Mesendoderm (in vitro differentiated cells): ENCODE measurements around the gene MACROD2.

ENCODE experiments used
- DNase-seq: peaks from one replicate; pipeline ENCODE4 v3.0.0; 2013
- H2AK5ac ChIP-seq: 2 replicates; pipeline ENCODE4 v1.6.1; 2013; ENCODE audit warnings: low read length, inconsistent platforms
- H2BK120ac ChIP-seq: 2 replicates; pipeline ENCODE4 v1.6.1; 2013; ENCODE audit warnings: low read depth, mild to moderate bottlenecking, low read length, moderate library complexity, mixed read lengths
- H2BK15ac ChIP-seq: replicated peaks from 2 replicates; pipeline ENCODE4 v1.6.1; 2013; ENCODE audit warnings: low read depth, mild to moderate bottlenecking, moderate library complexity
- H2BK5ac ChIP-seq: 2 replicates; pipeline ENCODE4 v1.6.1; 2013; ENCODE audit warnings: low read length, inconsistent platforms
- H3K18ac ChIP-seq: 2 replicates; pipeline ENCODE4 v1.6.1; 2013; ENCODE audit warnings: mild to moderate bottlenecking, low read length, mixed read lengths
- H3K23ac ChIP-seq: one replicate; pipeline ENCODE4 v1.6.1; 2013; ENCODE audit warnings: low read length
- H3K27ac ChIP-seq: 2 replicates; pipeline ENCODE4 v1.5.1; 2013; ENCODE audit warnings: low read depth, mild to moderate bottlenecking, inconsistent platforms, low read length, moderate library complexity
- H3K27me3 ChIP-seq: 2 replicates; pipeline ENCODE4 v1.6.1; 2013; ENCODE audit warnings: low read length, control low read depth, mild to moderate bottlenecking, inconsistent platforms; ENCODE audit not compliant: insufficient read depth, poor library complexity
- H3K36me3 ChIP-seq: 2 replicates; pipeline ENCODE4 v1.6.1; 2013; ENCODE audit warnings: low read length, inconsistent platforms; ENCODE audit not compliant: control insufficient read depth, insufficient read depth
- H3K4ac ChIP-seq: one replicate; pipeline ENCODE4 v1.6.1; 2013; ENCODE audit warnings: low read depth, mild to moderate bottlenecking, low read length, moderate library complexity
- H3K4me1 ChIP-seq: 2 replicates; pipeline ENCODE4 v1.6.1; 2013; ENCODE audit warnings: low read depth, low read length, inconsistent platforms; ENCODE audit not compliant: control insufficient read depth
- H3K4me2 ChIP-seq: 2 replicates; pipeline ENCODE4 v1.6.1; 2013; ENCODE audit warnings: low read length
- H3K4me3 ChIP-seq: 2 replicates; pipeline ENCODE4 v1.5.1; 2013; ENCODE audit warnings: mild to moderate bottlenecking, low read length
- H3K56ac ChIP-seq: one replicate; pipeline ENCODE4 v1.6.1; 2013; ENCODE audit warnings: low read length
- H3K79me1 ChIP-seq: 2 replicates; pipeline ENCODE4 v1.6.1; 2013; ENCODE audit warnings: low read length, inconsistent platforms
- H3K79me2 ChIP-seq: 2 replicates; pipeline ENCODE4 v1.6.1; 2013; ENCODE audit warnings: mild to moderate bottlenecking, low read length; ENCODE audit not compliant: control insufficient read depth, insufficient read depth
- H3K9ac ChIP-seq: 2 replicates; pipeline ENCODE4 v1.6.1; 2013; ENCODE audit warnings: low read length, inconsistent platforms
- H4K5ac ChIP-seq: one replicate; pipeline ENCODE4 v1.6.1; 2013; ENCODE audit warnings: low read length
- H4K8ac ChIP-seq: one replicate; pipeline ENCODE4 v1.6.1; 2013; ENCODE audit warnings: low read depth, mild to moderate bottlenecking, control low read depth, low read length, moderate library complexity
- WGBS: extraction: QIAGEN DNeasy Blood & Tissue Kit; methylation state at CpG from one replicate; pipeline ENCODE4 v1.1.7; 2013; ENCODE audit warnings: low lambda C conversion rate, missing lambda C conversion rate; ENCODE audit not compliant: insufficient coverage; ENCODE audit errors: extremely low coverage; 5-methylcytosine and 5-hydroxymethylcytosine counted together

MACROD2 gene

DNA sequence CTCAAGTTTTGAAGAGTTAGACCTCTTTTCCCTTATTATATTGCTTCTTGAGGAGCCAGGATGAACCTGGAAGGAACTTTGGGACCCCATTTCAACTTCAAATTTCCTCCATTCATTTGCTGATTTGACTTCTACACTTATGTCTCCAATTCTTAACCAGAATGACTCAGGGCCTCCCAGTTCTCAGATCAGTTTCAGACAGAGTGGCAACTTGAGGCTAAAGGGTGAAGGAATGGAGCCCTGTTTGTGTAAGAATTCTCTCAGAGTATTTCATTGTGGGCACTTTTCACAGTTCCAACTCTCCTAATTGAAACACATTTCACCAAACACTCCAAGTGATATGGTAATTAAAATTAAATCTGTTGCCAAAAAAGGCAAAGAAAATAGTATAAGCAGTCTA lies 451.1 kb downstream of the MACROD2 start:
- H3K4me3 ChIP-seq = no peak overlapping the region
- H3K79me2 ChIP-seq = no peaks in the 10 kb centered on the region
- H2BK5ac ChIP-seq = no peak overlapping the region
- no peak overlapping the region for H2AK5ac ChIP-seq
- H2BK120ac ChIP-seq = no peak overlapping the region
- no peak overlapping the region for H3K56ac ChIP-seq
- H2BK15ac ChIP-seq = no peak overlapping the region
- H3K79me1 ChIP-seq = no peaks in the 10 kb centered on the region
- no peak overlapping the region for H3K18ac ChIP-seq
- no peak overlapping the region for H4K8ac ChIP-seq
- no peak overlapping the region for H3K4me2 ChIP-seq
- H3K23ac ChIP-seq = no peak overlapping the region
- H3K27me3 ChIP-seq = no peaks in the 10 kb centered on the region
- no peak overlapping the region for H3K4ac ChIP-seq
- no peak overlapping the region for H4K5ac ChIP-seq
- DNase-seq = no peak
- no peak overlapping the region for H3K9ac ChIP-seq
- H3K4me1 ChIP-seq = no peaks in the 10 kb centered on the region
- H3K36me3 ChIP-seq = no peaks in the 10 kb centered on the region
- no peak overlapping the region for H3K27ac ChIP-seq

DNA sequence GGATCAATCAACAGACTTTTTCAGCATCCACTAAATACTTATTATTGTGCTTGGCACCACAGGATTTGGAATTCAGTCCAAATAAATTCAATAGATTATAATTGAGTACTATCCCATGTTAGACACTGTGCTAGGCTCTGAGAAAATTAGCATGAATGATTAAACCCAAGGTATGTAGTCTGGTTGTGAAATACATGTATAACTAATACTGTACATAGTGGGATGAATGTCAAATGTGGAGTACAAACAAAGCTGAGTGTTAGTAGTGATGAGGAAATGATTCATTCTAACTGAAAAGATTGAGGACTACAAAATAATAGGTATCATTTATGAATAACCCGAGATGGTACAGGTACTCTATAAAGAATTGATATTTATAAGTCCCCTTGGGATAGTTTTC lies 454.0 kb downstream of the MACROD2 start:
- Histone ChIP-seq H3K18ac (no peak overlapping the region), H2BK15ac (no peak overlapping the region), H3K4me3 (no peak overlapping the region), H3K79me2 (no peaks in the 10 kb centered on the region), H3K23ac (no peak overlapping the region), H3K27ac (no peak overlapping the region), H2AK5ac (no peak overlapping the region), H3K4me2 (no peak overlapping the region), H3K4me1 (no peaks in the 10 kb centered on the region), H4K5ac (no peak overlapping the region), H3K56ac (no peak overlapping the region), H3K9ac (no peak overlapping the region), H2BK120ac (no peak overlapping the region), H3K79me1 (no peaks in the 10 kb centered on the region), H2BK5ac (no peak overlapping the region), H3K36me3 (no peaks in the 10 kb centered on the region), H4K8ac (no peak overlapping the region), H3K27me3 (no peaks in the 10 kb centered on the region), H3K4ac (no peak overlapping the region)
- no peak for DNase-seq
- no CpG with 5 or more reads among the region's 1 CpG for WGBS

DNA sequence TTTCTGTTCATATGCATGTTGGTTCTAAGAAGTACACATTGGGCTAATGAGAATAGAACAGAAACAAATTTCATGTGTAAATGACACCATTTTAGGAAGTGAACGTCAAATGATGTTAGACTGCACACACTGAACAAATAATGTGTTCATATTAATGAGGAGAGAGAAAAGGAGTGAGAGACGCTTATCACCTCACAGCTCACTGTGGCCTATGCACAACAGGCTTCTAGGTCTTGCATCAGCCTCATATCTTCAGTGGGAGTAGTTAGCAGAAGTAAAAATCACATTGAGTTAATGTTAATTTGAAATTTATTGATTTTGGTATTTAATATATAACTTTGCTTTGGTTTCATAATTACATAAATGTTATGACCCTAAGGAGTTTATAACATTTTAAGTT lies 454.9 kb downstream of the MACROD2 start:
- Histone ChIP-seq H3K4me2 (no peak overlapping the region), H3K4me3 (no peak overlapping the region), H3K23ac (no peak overlapping the region), H2BK5ac (no peak overlapping the region), H3K79me2 (no peaks in the 10 kb centered on the region), H3K27me3 (no peaks in the 10 kb centered on the region), H3K56ac (no peak overlapping the region), H3K36me3 (no peaks in the 10 kb centered on the region), H2BK15ac (no peak overlapping the region), H3K4ac (no peak overlapping the region), H3K18ac (no peak overlapping the region), H3K27ac (no peak overlapping the region), H4K8ac (no peak overlapping the region), H3K4me1 (no peaks in the 10 kb centered on the region), H2BK120ac (no peak overlapping the region), H3K9ac (no peak overlapping the region), H3K79me1 (no peaks in the 10 kb centered on the region), H2AK5ac (no peak overlapping the region), H4K5ac (no peak overlapping the region)
- no peak for DNase-seq
- no CpG with 5 or more reads among the region's 2 CpGs for WGBS

DNA sequence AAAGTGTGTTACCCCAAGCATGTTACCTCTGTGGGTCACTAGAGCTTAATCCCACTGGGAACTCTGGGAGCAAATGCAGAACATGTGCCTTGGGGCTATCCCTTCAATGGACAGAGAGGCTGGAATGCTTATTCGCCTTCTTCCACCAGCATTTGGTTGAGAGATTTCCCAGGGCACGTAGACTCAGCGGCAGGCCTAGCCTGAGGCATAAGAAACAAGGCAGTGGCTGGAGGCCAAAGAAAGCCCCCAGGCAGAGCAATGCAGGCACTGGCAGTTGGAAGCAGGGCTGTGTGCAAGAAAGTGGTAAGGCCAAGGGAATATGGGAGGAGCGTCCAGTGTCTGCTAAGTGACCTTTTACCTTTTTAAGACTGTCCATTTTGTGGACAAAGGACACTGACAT lies 456.1 kb downstream of the MACROD2 start:
- Histone ChIP-seq H2BK5ac (no peak overlapping the region), H2AK5ac (no peak overlapping the region), H3K4me1 (no peaks in the 10 kb centered on the region), H3K18ac (no peak overlapping the region), H3K4me2 (no peak overlapping the region), H3K23ac (no peak overlapping the region), H3K27me3 (no peaks in the 10 kb centered on the region), H3K27ac (no peak overlapping the region), H3K56ac (no peak overlapping the region), H2BK15ac (no peak overlapping the region), H3K4ac (no peak overlapping the region), H4K8ac (no peak overlapping the region), H3K36me3 (no peaks in the 10 kb centered on the region), H4K5ac (no peak overlapping the region), H3K79me1 (no peaks in the 10 kb centered on the region), H3K4me3 (no peak overlapping the region), H3K9ac (no peak overlapping the region), H3K79me2 (no peaks in the 10 kb centered on the region), H2BK120ac (no peak overlapping the region)
- DNase-seq = peak; percentile 27
- no CpG with 5 or more reads among the region's 4 CpGs for WGBS

GRCh38 chr20:14453259-14453658 lies 457.9 kb downstream of the MACROD2 start:
- no peak overlapping the region for H3K18ac ChIP-seq
- H4K5ac ChIP-seq = no peak overlapping the region
- no peak overlapping the region for H3K4ac ChIP-seq
- H2AK5ac ChIP-seq = no peak overlapping the region
- H3K4me3 ChIP-seq = no peak overlapping the region
- no peak overlapping the region for H4K8ac ChIP-seq
- DNase-seq = no peak
- H3K79me1 ChIP-seq = no peaks in the 10 kb centered on the region
- H3K9ac ChIP-seq = no peak overlapping the region
- H3K23ac ChIP-seq = no peak overlapping the region
- no CpG with 5 or more reads among the region's 3 CpGs for WGBS
- no peak overlapping the region for H3K56ac ChIP-seq
- H3K4me1 ChIP-seq = no peaks in the 10 kb centered on the region
- H3K36me3 ChIP-seq = no peaks in the 10 kb centered on the region
- no peaks in the 10 kb centered on the region for H3K79me2 ChIP-seq
- no peak overlapping the region for H3K4me2 ChIP-seq
- H3K27ac ChIP-seq = no peak overlapping the region
- no peak overlapping the region for H2BK120ac ChIP-seq
- H2BK5ac ChIP-seq = no peak overlapping the region
- H2BK15ac ChIP-seq = no peak overlapping the region
- no peaks in the 10 kb centered on the region for H3K27me3 ChIP-seq

- H2BK15ac ChIP-seq = no peak overlapping the region
- no peak overlapping the region for H2BK5ac ChIP-seq
- no peaks in the 10 kb centered on the region for H3K36me3 ChIP-seq
- no peaks in the 10 kb centered on the region for H3K4me1 ChIP-seq
- no peak overlapping the region for H4K8ac ChIP-seq
- no peaks in the 10 kb centered on the region for H3K27me3 ChIP-seq
- H2BK120ac ChIP-seq = no peak overlapping the region
- no peak overlapping the region for H3K23ac ChIP-seq
- no peak for DNase-seq
- no peak overlapping the region for H3K4ac ChIP-seq
- no peak overlapping the region for H3K4me2 ChIP-seq
- no peaks in the 10 kb centered on the region for H3K79me2 ChIP-seq
- H3K9ac ChIP-seq = no peak overlapping the region
- H3K4me3 ChIP-seq = no peak overlapping the region
- H3K27ac ChIP-seq = no peak overlapping the region
- WGBS = no CpG with 5 or more reads among the region's 1 CpG
- no peak overlapping the region for H3K18ac ChIP-seq
- no peak overlapping the region for H2AK5ac ChIP-seq
- H3K56ac ChIP-seq = no peak overlapping the region
- H3K79me1 ChIP-seq = no peaks in the 10 kb centered on the region
- H4K5ac ChIP-seq = no peak overlapping the region
These were observed 459.0 kb downstream of the MACROD2 start for GRCh38 chr20:14454296-14454695.
